Esophagus (tissue), 2 donors: ENCODE measurements around the gene KAT14. TPM values are rescaled to one million over a fixed set of nuclear protein-coding genes. Genes with fewer than 3 reads are reported as not detected.

ENCODE experiments used
- H3K27ac ChIP-seq, 2 donors: one replicate each; pipeline ENCODE4 v1.5.1; 2013; ENCODE audit warnings: low read depth in 2 of 2, mild to moderate bottlenecking in 2 of 2, inconsistent platforms in 1 of 2, low read length in 1 of 2, moderate library complexity in 1 of 2
- H3K27me3 ChIP-seq, 2 donors: one replicate each; pipeline ENCODE4 v1.6.1; 2013; ENCODE audit warnings: low read length in 2 of 2, control low read depth in 1 of 2, mild to moderate bottlenecking in 1 of 2; ENCODE audit not compliant: insufficient read depth in 2 of 2, control insufficient read depth in 1 of 2
- H3K36me3 ChIP-seq, 2 donors: one replicate each; pipeline ENCODE4 v1.6.1; 2013; ENCODE audit warnings: low read length in 1 of 2; ENCODE audit not compliant: control insufficient read depth in 2 of 2, insufficient read depth in 2 of 2
- H3K4me1 ChIP-seq, 2 donors: one replicate each; pipeline ENCODE4 v1.6.1; 2013; ENCODE audit warnings: low read length in 1 of 2; ENCODE audit not compliant: control insufficient read depth in 2 of 2, insufficient read depth in 2 of 2
- H3K4me3 ChIP-seq, 2 donors: one replicate each; pipeline ENCODE4 v1.5.1; 2013; ENCODE audit warnings: low read length in 2 of 2, mild to moderate bottlenecking in 2 of 2, low read depth in 1 of 2, moderate library complexity in 1 of 2
- H3K9me3 ChIP-seq, 2 donors: one replicate each; pipeline ENCODE4 v1.6.1; 2013; ENCODE audit warnings: mild to moderate bottlenecking in 2 of 2, low read depth in 1 of 2, low read length in 1 of 2, moderate library complexity in 1 of 2; ENCODE audit not compliant: control insufficient read depth in 2 of 2, insufficient read depth in 1 of 2
- WGBS, 2 donors: extraction: QIAGEN DNeasy Blood & Tissue Kit; methylation state at CpG; one replicate each; pipeline ENCODE4 v1.1.7; 2013; 5-methylcytosine and 5-hydroxymethylcytosine counted together
- polyA plus RNA-seq, 2 donors: library from polyadenylated mRNA; stranded (reverse); fragments of 200-250 nt; gene quantifications; one replicate each; pipeline ENCODE4 v1.2.3, GENCODE V29; 2013
- donor health status: healthy with polysubstance abuse.
- donor health status: Bipolar disorder and iron deficiency.

KAT14 gene
- polyA plus RNA-seq, 2 donors: 4.3 to 6.0 TPM

DNA sequence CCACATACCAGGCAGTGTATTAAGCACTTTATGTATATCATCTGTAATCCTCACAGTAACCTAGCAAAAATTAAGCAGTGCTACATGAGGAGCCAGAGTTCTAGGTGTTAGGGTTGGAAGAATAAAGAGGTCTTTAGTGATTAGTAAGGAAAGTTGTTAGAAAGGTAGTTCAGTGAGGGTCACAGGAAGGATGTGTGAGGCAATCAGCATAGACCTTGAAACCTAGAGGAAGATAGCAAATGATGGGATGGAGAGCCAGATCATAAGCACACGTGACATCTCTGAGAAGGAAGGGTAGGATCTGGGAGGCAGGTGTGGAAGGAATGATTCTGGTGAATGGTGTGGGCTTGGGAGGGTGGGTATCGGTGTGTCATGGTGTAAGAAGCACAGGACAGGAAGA is 2.2 kb downstream of the KAT14 start:
- Histone ChIP-seq H3K4me1 (peaks cover 0 to 3% of the 10 kb centered on the region in 2 donors), H3K36me3 (peaks cover 3 to 4% of the 10 kb centered on the region in 2 donors), H3K27ac (no peak overlapping the region), H3K27me3 (no peaks in the 10 kb centered on the region), H3K9me3 (no peaks in the 10 kb centered on the region), H3K4me3 (no peak overlapping the region)
- WGBS, 2 donors: 84% methylated on average over 2 of the region's 2 CpGs

DNA sequence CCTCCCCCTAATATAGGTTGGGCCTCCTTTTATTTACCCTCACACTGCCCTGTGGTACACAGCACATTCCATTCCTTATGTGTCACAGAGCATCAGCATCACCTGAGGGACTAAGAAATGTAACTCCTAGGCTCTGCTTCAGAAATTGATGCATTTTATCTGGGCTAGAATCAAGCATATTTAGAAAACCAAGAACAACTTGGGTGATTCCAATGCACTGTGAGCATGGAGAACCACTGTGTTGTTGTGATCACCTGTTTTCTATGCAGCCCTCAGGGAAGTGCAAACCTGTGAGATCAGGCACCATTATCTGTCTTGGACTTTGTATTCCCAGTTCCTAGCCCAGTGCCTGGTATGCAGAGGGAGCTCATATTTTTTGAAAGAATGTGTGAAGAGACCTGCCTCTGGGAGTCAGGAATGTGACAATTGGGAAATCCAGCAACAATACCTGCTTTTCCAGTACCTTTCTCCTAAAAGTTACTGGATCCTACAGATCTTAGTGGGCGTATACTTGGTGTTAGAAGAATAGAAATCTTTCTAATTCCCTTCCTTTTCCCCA is 7.0 kb downstream of the KAT14 start:
- Histone ChIP-seq H3K9me3 (no peaks in the 10 kb centered on the region), H3K27ac (no peak overlapping the region), H3K27me3 (no peaks in the 10 kb centered on the region), H3K36me3 (peaks cover 3 to 4% of the 10 kb centered on the region in 2 donors), H3K4me3 (no peak overlapping the region), H3K4me1 (peaks cover 0 to 3% of the 10 kb centered on the region in 2 donors)
- WGBS, 2 donors: 86 to 100% methylated on average over 1 of the region's 1 CpG

DNA sequence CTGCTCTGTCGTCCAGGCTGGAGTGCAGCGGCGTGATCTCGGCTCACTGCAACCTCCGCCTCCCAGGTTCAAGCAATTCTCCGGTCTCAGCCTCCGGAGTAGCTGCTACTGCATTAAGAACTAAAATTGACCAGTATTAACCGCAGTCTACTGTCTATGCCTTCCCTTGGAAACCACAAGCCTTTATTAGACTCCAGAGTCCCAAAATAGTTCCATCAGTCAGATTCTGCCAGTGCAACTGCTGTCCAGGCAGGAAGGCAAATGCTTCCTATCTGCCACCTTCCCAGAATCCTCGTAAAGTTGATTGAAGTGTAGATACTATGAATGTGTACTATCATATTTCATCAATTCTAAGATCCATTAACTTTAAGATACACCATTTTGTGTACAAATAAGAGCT is 16.7 kb downstream of the KAT14 start:
- Histone ChIP-seq H3K4me3 (no peak overlapping the region), H3K27me3 (no peaks in the 10 kb centered on the region), H3K9me3 (no peaks in the 10 kb centered on the region), H3K4me1 (no peaks in the 10 kb centered on the region), H3K27ac (no peak overlapping the region), H3K36me3 (peaks cover 0 to 4% of the 10 kb centered on the region in 2 donors)
- 96 to 99% methylated on average over 9 of the region's 9 CpGs for WGBS, 2 donors

DNA sequence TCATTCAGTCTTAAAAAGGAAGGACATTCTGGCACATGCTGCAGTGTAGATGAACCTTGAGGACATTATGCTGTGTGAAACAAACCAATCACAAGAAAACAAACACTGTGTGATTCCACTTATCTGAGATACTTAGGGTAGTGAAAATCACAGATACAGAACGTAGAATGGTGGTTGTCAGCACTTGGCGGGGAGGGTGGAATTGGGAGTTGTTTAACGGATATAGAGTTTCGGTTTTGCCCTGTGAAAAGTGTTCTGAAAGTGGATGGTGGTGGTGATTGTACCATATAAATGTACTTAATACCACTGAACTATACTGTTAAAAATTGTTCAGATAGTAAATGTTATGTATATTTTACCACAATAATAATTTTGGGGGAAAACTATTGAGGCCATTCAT is 18.4 kb downstream of the KAT14 start:
- Histone ChIP-seq H3K27me3 (no peaks in the 10 kb centered on the region), H3K4me3 (no peak overlapping the region), H3K4me1 (no peaks in the 10 kb centered on the region), H3K36me3 (peaks cover 0 to 4% of the 10 kb centered on the region in 2 donors), H3K9me3 (no peaks in the 10 kb centered on the region), H3K27ac (no peak overlapping the region)
- 97 to 99% methylated on average over 4 of the region's 4 CpGs for WGBS, 2 donors

DNA sequence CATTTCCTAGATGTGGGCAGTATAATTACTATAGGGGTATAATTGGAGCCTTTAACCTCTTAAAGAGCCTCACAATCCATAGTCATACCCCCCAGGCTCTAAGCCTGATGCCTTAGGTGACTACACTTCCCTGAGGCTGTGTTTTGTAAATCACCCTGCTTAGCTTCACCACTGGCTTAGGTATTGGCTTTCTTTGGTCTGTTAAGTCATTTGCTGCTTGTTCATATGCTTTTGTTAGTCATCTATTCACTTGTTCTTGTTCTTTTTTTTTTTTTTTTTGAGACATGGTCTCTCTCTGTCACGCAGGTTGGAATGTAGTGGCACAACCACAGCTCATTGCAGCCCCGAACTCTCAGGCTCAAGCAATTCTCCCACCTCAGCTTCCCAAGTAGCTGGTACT is 26.7 kb downstream of the KAT14 start:
- H3K36me3 ChIP-seq: peaks cover 12 to 13% of the 10 kb centered on the region in 2 donors

DNA sequence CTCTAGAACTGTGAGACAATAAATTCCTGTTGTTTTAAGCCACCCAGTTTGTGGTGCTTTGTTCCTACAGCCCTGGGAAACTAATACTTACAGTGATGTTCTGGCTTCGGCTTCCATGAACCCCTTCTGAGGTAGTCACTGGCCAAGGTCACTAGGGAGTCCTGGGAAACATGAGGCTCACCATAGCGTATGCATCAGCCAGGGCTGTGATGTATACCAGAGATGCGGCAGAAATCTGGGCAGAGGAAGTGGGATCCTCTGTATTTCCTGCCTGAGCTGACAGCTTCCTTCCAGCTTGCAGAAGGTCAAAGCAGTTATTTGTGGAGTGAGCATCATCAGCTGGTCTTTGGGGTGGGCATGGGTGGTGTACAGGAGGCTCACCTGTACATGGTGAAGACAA is 27.9 kb downstream of the KAT14 start:
- no peak overlapping the region for H3K4me3 ChIP-seq
- peak overlapping the region in 1 of 2 donors; percentile 27 for H3K27ac ChIP-seq
- WGBS, 2 donors: 74 to 77% methylated on average over 3 of the region's 3 CpGs
- peaks cover 0 to 3% of the 10 kb centered on the region in 2 donors for H3K4me1 ChIP-seq
- H3K27me3 ChIP-seq: no peaks in the 10 kb centered on the region
- H3K9me3 ChIP-seq: no peaks in the 10 kb centered on the region
- peaks cover 13 to 15% of the 10 kb centered on the region in 2 donors for H3K36me3 ChIP-seq

More for the DNA sequence above, 26.7 kb downstream of the KAT14 start:
- no peak overlapping the region for H3K27ac ChIP-seq
- no peak overlapping the region for H3K4me3 ChIP-seq
- no peaks in the 10 kb centered on the region for H3K27me3 ChIP-seq
- H3K9me3 ChIP-seq: no peaks in the 10 kb centered on the region
- 64 to 77% methylated on average over 2 of the region's 2 CpGs for WGBS, 2 donors
- peaks cover 0 to 3% of the 10 kb centered on the region in 2 donors for H3K4me1 ChIP-seq

DNA sequence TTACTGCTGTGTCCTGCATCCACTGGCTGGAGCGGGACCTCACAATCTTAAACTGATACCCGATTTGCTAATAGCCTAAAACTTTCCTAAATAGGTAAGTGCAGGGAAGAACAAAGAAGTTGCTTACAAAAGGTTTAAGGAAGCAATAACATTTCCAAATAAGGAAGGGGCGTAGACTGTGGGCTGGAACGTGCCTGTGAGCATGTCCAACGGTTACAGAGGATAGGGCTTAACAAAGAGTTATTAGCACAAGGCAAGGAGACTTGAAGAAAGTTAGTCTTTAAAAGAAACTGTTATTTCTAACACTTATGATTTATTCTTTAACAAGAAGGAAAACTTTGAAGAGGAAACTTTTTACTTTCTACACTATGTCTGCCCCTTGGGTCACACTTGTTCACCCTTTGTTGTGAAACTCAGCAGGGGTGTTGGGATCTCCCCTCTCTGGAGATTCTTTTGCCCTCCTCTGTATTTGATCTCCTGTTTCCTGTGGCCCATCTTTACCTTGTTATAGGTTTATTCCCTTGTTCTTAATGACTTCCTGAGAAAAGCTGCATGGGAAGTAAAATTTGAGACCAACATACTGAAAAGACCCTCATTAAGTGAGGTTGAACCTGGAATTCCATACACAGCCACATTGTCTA is 28.7 kb downstream of the KAT14 start:
- Histone ChIP-seq H3K36me3 (peaks cover 13 to 15% of the 10 kb centered on the region in 2 donors), H3K27me3 (no peaks in the 10 kb centered on the region), H3K9me3 (no peaks in the 10 kb centered on the region), H3K4me1 (peaks cover 0 to 3% of the 10 kb centered on the region in 2 donors), H3K4me3 (no peak overlapping the region), H3K27ac (no peak overlapping the region)
- 45 to 46% methylated on average over 5 of the region's 5 CpGs for WGBS, 2 donors

DNA sequence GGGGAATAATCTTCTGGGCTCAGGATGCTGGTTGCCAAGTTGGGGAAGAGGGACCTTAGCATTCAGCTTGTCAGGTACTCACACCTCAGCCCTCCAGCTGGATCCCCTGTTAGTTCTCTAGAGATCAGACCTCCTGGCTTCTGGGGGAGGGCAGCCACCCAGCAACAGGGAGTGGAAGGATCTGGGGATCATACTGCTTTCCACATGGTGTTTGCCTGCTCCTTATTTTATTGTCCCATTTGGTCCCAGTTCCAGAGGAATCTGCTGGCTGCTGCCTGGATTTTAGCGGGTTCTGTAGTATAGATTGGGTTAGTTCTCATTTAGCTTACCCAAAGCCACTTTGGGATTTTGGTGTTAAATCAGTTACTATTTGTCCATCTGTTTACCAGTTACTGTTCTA is 29.3 kb downstream of the KAT14 start:
- Histone ChIP-seq H3K27me3 (no peaks in the 10 kb centered on the region), H3K4me1 (peaks cover 0 to 3% of the 10 kb centered on the region in 2 donors), H3K4me3 (no peak overlapping the region), H3K9me3 (no peaks in the 10 kb centered on the region), H3K36me3 (peaks cover 9 to 15% of the 10 kb centered on the region in 2 donors), H3K27ac (no peak overlapping the region)
- WGBS, 2 donors: 79 to 95% methylated on average over 1 of the region's 1 CpG

DNA sequence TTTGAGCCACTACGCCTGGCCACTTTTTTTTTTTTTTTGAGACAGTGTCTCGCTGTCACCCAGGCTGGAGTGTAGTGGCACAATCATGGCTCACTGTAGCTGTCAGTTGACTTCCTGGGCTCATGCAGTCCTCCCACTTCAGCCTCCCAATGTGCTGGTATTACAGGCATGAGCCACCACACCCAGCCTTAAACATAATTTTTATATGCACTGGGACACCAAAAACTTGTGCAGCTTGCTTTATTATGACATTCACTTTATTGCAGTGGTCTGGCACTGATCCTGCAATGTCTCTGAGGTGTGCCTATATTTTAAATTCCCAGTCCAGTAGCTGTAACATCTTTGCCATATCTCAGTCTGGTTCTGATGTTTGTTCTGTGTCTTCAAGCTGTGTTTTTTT is 34.7 kb downstream of the KAT14 start:
- Histone ChIP-seq H3K9me3 (no peaks in the 10 kb centered on the region), H3K27ac (no peak overlapping the region), H3K4me1 (peaks cover 0 to 3% of the 10 kb centered on the region in 2 donors), H3K36me3 (peaks cover 0 to 6% of the 10 kb centered on the region in 2 donors), H3K4me3 (no peak overlapping the region), H3K27me3 (no peaks in the 10 kb centered on the region)
- 79 to 86% methylated on average over 2 of the region's 2 CpGs for WGBS, 2 donors
